A549 (cell line): ENCODE data around the gene PGGT1B.

ENCODE experiments used
- BHLHE40 ChIP-seq: IDR thresholded peaks from 2 replicates; pipeline ENCODE4 v1.6.1; 2012; ENCODE audit warnings: low read depth, low read length, inconsistent platforms
- CEBPB ChIP-seq, 2 experiments: fragments of >200 bp in 1 of 2; sonication (Bioruptor Twin) in 1 of 2; formaldehyde crosslinking in 1 of 2; IDR thresholded peaks; 2 replicates each; pipeline ENCODE4 v1.6.1; 2012 to 2016
- CHD2 ChIP-seq: fragments of 150-350 bp; IDR thresholded peaks from 2 replicates; pipeline ENCODE4 v1.6.1; 2014; ENCODE audit warnings: low read length; ENCODE audit not compliant: partially characterized antibody
- CTCF ChIP-seq: fragments of >200 bp; sonication (Bioruptor Twin); formaldehyde crosslinking; IDR thresholded peaks from 3 replicates; pipeline ENCODE4 v1.5.1; 2016
- EP300 ChIP-seq, 2 experiments: fragments of >200 bp; sonication (Bioruptor Twin); formaldehyde crosslinking; IDR thresholded peaks; 2 replicates in 1 of 2; 3 replicates in 1 of 2; pipeline ENCODE4 v1.6.1; 2016 to 2017
- HOXB5 ChIP-seq: fragments of 250-450 bp; sonication (Bioruptor Pico); IDR thresholded peaks from 2 replicates; pipeline ENCODE4 v1.5.0; 2020; ENCODE audit warnings: mild to moderate bottlenecking, moderate library complexity
- POLR2A ChIP-seq: IDR thresholded peaks from 2 replicates; pipeline ENCODE4 v1.6.1; 2012; ENCODE audit warnings: mild to moderate bottlenecking, low read length
- REST ChIP-seq: fragments of 200-600 bp; sonication (generic); IDR thresholded peaks from 2 replicates; pipeline ENCODE4 v1.6.1; 2016; ENCODE audit warnings: antibody characterized with exemption, mild to moderate bottlenecking, moderate library complexity
- RNF2 ChIP-seq: fragments of 200-600 bp; sonication (generic); IDR thresholded peaks from 2 replicates; pipeline ENCODE4 v1.6.1; 2016; ENCODE audit warnings: low read depth, mild to moderate bottlenecking, antibody characterized with exemption, moderate library complexity, borderline replicate concordance
- SMC3 ChIP-seq: fragments of >200 bp; sonication (Bioruptor Twin); formaldehyde crosslinking; IDR thresholded peaks from 3 replicates; pipeline ENCODE4 v1.6.1; 2018; ENCODE audit warnings: inconsistent platforms
- TP53 ChIP-seq: fragments of 250-450 bp; sonication (Bioruptor Pico); IDR thresholded peaks from 2 replicates; pipeline ENCODE4 v1.5.0; 2021; ENCODE audit warnings: mild to moderate bottlenecking, moderate library complexity
- USF2 ChIP-seq: fragments of 450-650 bp; IDR thresholded peaks from 2 replicates; pipeline ENCODE4 v1.6.1; 2014; ENCODE audit warnings: antibody characterized with exemption
- ZFP36 ChIP-seq: fragments of 450-650 bp; IDR thresholded peaks from 2 replicates; pipeline ENCODE4 v1.6.1; 2014; ENCODE audit warnings: borderline replicate concordance; ENCODE audit not compliant: partially characterized antibody

GRCh38 chr5:115236599-115236998 is 26.1 kb downstream of the PGGT1B start:
- TF ChIP-seq HOXB5 (CRISPR knock-in tag) (no peak), CTCF (no peak), USF2 (no peak), SMC3 (no peak), BHLHE40 (no peak), POLR2A (no peak), ZFP36 (no peak), RNF2 (no peak), CEBPB (IDR thresholded peaks at IDR 0.05) (no peak), REST (no peak), CHD2 (no peak), EP300 (IDR thresholded peaks at IDR 0.05) (no peak), TP53 (CRISPR knock-in tag) (no peak)
